ENCODE data around the gene CRYBG3. TPM values are rescaled to one million over a fixed set of nuclear protein-coding genes. Genes with fewer than 3 reads are reported as not detected.

The CRYBG3 gene
- total RNA-seq, 1 donor = 22.9 TPM

DNA sequence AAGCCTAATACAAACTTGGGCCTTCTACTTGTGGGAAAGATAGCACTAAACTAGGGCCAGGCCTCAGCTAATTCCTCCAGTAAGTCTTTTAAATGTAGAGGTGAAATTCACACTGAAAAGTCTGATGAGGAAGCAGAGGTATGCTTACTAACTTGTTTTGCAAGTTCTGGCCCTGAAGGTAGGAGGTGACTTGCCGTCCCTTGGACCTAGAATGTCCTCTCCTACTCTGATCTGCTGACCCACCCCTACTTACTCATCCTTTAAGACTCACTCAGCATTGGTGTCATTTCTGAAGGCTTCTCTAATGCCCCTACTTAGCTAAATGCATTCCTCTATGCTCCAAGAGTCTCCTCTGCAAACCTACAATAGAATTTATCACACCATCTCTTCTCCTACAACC lies 131.1 kb downstream of the CRYBG3 start:
- no peak for DNase-seq (ENCODE audit: low read depth)
- TF ChIP-seq, protein P1, sequence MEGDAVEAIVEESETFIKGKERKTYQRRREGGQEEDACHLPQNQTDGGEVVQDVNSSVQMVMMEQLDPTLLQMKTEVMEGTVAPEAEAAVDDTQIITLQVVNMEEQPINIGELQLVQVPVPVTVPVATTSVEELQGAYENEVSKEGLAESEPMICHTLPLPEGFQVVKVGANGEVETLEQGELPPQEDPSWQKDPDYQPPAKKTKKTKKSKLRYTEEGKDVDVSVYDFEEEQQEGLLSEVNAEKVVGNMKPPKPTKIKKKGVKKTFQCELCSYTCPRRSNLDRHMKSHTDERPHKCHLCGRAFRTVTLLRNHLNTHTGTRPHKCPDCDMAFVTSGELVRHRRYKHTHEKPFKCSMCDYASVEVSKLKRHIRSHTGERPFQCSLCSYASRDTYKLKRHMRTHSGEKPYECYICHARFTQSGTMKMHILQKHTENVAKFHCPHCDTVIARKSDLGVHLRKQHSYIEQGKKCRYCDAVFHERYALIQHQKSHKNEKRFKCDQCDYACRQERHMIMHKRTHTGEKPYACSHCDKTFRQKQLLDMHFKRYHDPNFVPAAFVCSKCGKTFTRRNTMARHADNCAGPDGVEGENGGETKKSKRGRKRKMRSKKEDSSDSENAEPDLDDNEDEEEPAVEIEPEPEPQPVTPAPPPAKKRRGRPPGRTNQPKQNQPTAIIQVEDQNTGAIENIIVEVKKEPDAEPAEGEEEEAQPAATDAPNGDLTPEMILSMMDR (IDR thresholded peaks at IDR 0.05; ENCODE audit: insufficient read depth, low read depth, low read length) = no peak
- H3K4me3 ChIP-seq (ENCODE audit: low read depth, low read length) = no peak overlapping the region

DNA sequence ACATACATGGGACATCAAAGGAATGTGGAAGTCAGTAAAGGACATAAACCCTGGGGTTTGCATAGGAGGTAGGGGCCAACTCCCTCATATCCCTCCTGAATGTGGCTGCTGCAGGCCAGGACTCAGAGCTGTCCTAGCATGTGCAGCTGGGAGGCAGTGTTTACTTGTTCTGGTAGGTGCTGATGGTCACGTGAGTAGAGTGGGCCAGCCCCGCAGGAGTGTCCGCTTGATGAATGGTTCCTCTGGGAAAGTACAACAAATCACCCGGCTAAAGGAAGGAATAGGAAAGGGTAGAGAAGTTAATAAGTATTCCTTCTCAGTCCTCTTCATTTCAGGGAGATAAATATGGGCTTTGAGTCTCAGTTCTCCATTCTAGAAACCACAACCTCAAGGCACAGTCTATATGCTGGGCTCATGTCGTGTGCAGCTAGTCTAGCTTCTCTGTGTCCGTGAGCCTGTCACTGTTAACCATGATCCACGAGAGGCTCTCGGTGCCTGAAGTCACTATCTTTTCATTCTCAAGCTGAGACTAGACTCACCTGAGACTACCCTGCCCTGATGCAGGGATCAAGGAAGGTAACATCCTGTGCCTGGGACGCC lies 132.5 kb downstream of the CRYBG3 start:
- no peak overlapping the region for H3K4me3 ChIP-seq (ENCODE audit: low read depth, low read length)
- no peak for DNase-seq (ENCODE audit: low read depth)
- TF ChIP-seq, protein P1 (IDR thresholded peaks at IDR 0.05; ENCODE audit: insufficient read depth, low read depth, low read length) = no peak

DNA sequence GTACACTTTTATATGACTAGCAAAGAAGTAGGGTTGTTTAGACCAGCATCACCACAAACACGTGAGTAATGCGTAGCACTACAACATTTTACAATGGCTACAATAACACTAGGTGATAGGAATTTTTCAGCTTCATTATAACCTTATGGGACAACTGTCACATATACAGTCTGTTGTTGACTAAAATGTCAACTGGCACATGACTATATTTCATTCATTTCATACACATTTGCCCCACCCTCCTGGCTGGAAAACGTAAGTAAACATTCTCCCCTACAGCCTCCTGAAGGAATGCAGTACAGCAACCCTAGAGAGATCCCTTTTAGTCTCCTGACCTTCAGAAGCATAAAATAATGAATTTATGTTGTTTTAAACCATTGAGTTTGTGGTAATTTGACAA lies 134.2 kb downstream of the CRYBG3 start:
- H3K4me3 ChIP-seq (ENCODE audit: low read depth, low read length) = no peak overlapping the region
- TF ChIP-seq, protein P1 (IDR thresholded peaks at IDR 0.05; ENCODE audit: insufficient read depth, low read depth, low read length) = no peak
- DNase-seq (ENCODE audit: low read depth) = no peak

DNA sequence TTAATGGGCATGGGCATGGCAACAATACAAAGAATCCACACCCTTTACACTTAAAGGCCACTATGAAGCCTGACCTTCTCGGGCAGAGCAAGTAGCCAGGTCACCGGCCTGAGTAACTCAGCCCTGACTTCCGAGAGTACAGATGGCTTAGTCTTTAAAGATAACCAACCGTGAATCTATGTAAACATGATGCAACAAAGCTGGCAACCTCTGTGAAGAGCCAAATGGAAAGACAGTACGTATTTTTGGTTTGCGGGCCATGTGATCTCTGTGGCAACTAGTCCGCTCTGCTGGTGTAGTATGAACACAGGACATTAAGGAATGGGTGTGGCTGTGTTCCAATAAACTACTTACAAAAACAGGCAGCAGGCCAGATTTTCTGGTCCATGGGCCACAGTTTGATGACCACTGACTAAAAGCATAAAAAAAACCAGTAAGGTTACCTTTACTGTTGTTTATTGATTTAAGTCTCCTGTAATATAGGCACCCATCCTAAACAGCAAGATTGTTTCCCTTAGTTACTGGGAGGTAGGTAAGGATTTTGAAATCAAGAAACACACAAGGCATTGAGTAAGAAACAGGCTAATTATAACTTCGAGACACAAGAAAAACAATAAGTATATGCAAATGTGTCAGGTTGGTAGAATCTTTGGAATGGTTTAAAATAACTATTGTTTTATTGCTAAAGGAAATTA lies 136.0 kb downstream of the CRYBG3 start:
- TF ChIP-seq, protein P1 (IDR thresholded peaks at IDR 0.05; ENCODE audit: insufficient read depth, low read depth, low read length) = no peak
- peak; percentile 95 for DNase-seq (ENCODE audit: low read depth)

DNA sequence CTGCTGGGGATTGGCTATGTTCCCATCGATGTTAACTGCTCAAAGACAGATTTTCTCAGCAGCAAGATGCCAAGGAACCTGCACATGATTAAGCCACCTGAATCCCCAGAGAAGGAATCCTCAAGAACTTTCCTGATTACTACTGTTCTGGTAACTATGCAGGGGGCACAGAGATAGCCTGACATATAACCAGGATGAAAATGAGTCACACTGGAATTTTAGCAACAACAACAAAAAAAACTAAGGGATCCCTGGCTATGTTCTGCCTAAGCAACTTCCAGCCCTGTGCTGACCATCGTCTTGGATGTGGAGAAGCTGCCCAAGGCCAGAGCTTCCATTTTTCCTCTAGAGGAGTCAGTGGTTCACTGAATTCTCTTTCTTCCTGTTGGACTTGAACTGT lies 136.6 kb downstream of the CRYBG3 start:
- TF ChIP-seq, protein P1 (IDR thresholded peaks at IDR 0.05; ENCODE audit: insufficient read depth, low read depth, low read length) = no peak
- no peak overlapping the region for H3K4me3 ChIP-seq (ENCODE audit: low read depth, low read length)
- peak; percentile 44 for DNase-seq (ENCODE audit: low read depth)

More for the DNA sequence above, 136.0 kb downstream of the CRYBG3 start:
- no peak overlapping the region for H3K4me3 ChIP-seq (ENCODE audit: low read depth, low read length)

DNA sequence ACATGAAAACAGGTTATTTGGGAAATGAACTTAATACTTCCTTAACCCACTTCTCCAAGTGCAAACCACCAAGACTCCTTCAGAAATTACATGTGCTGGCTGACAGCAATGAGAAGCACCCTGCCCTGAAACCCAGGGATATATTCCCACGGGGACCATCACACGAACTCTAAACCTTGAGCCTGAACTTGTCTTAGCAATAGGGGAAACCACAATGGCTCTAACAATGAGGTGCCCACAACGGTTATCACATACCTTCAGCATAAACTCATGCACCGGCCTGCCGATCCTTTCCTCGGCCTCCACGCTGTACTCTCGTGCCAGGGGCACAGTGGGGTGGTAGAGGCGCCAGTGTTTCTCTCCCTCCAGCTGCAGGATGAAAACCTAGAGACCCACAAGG lies 137.0 kb downstream of the CRYBG3 start:
- no peak overlapping the region for H3K4me3 ChIP-seq (ENCODE audit: low read depth, low read length)
- TF ChIP-seq, protein P1 (IDR thresholded peaks at IDR 0.05; ENCODE audit: insufficient read depth, low read depth, low read length) = no peak
- DNase-seq (ENCODE audit: low read depth) = no peak

All from fibroblast of villous mesenchyme (primary cell).